AG10803 (cell line): ENCODE results near the gene GLOD4.

Experiments
- DNase-seq: peaks from one replicate; pipeline ENCODE4 v3.0.0; 2010; ENCODE audit warnings: low read depth
- H3K4me3 ChIP-seq: 2 replicates; pipeline ENCODE4 v1.5.1; 2011; ENCODE audit warnings: mild to moderate bottlenecking, low read length, control low read depth
- CTCF ChIP-seq: conservative IDR thresholded peaks from 2 replicates; pipeline ENCODE4 v1.5.1; 2011; ENCODE audit warnings: mild to moderate bottlenecking, low read length, control low read depth, inconsistent platforms

Gene GLOD4

GRCh38 chr17:824378-824777 lies 42.3 kb upstream of the GLOD4 start:
- no peak for DNase-seq
- TF ChIP-seq CTCF = no peak
- H3K4me3 ChIP-seq = no peak overlapping the region

- no peak overlapping the region for H3K4me3 ChIP-seq
- no peak for TF ChIP-seq CTCF
- no peak for DNase-seq
Measured at GRCh38 chr17:823501-823902, 41.4 kb upstream of the GLOD4 start.

- H3K4me3 ChIP-seq = no peak overlapping the region
- TF ChIP-seq CTCF = no peak
- DNase-seq = no peak
Measured at GRCh38 chr17:819251-819650, 37.2 kb upstream of the GLOD4 start.

- DNase-seq = no peak
- H3K4me3 ChIP-seq = no peak overlapping the region
- TF ChIP-seq CTCF = no peak
Measured at GRCh38 chr17:814371-814770, 32.3 kb upstream of the GLOD4 start.

GRCh38 chr17:812638-813204 lies 30.6 kb upstream of the GLOD4 start:
- no peak for TF ChIP-seq CTCF
- DNase-seq = no peak
- H3K4me3 ChIP-seq = no peak overlapping the region

GRCh38 chr17:811051-811784 lies 29.1 kb upstream of the GLOD4 start:
- H3K4me3 ChIP-seq = no peak overlapping the region
- no peak for TF ChIP-seq CTCF
- DNase-seq = no peak
